22Rv1 (cell line): ENCODE results near the gene GASK1A.

Source experiments
- H3K27ac ChIP-seq: fragments of 450-650 bp; 2 replicates; pipeline ENCODE4 v1.5.1; 2017
- ZFX ChIP-seq: fragments of 450-650 bp; IDR thresholded peaks from 2 replicates; pipeline ENCODE4 v1.6.1; 2017; ENCODE audit warnings: antibody characterized with exemption, borderline replicate concordance
- TF ChIP-seq, protein P1 (sequence below): fragments of 450-650 bp; IDR thresholded peaks from 2 replicates; pipeline ENCODE4 v1.5.1; 2017; ENCODE audit warnings: mild to moderate bottlenecking

The GASK1A gene

DNA sequence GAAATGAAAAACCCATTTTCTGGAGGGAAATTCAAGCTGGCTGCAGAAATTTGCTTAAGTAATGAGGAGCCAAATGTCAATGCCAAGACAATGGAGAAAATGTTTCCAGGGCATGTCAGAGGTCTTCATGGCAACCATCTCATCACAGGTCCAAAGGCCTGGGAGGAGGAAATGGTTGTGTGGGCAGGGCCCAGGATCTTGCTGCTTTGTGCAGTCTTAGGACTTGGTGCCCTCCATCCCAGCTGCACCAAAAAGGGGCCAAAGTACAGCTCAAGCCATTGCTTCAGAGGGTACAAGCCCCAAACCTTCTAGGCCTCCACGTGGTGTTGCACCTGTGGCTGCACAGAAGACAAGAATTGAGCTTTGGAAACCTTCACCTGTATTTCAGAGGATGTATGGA, 67.5 kb downstream of the GASK1A start:
- H3K27ac ChIP-seq = no peak overlapping the region
- TF ChIP-seq ZFX = no peak
- TF ChIP-seq, protein P1, sequence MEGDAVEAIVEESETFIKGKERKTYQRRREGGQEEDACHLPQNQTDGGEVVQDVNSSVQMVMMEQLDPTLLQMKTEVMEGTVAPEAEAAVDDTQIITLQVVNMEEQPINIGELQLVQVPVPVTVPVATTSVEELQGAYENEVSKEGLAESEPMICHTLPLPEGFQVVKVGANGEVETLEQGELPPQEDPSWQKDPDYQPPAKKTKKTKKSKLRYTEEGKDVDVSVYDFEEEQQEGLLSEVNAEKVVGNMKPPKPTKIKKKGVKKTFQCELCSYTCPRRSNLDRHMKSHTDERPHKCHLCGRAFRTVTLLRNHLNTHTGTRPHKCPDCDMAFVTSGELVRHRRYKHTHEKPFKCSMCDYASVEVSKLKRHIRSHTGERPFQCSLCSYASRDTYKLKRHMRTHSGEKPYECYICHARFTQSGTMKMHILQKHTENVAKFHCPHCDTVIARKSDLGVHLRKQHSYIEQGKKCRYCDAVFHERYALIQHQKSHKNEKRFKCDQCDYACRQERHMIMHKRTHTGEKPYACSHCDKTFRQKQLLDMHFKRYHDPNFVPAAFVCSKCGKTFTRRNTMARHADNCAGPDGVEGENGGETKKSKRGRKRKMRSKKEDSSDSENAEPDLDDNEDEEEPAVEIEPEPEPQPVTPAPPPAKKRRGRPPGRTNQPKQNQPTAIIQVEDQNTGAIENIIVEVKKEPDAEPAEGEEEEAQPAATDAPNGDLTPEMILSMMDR = no peak

DNA sequence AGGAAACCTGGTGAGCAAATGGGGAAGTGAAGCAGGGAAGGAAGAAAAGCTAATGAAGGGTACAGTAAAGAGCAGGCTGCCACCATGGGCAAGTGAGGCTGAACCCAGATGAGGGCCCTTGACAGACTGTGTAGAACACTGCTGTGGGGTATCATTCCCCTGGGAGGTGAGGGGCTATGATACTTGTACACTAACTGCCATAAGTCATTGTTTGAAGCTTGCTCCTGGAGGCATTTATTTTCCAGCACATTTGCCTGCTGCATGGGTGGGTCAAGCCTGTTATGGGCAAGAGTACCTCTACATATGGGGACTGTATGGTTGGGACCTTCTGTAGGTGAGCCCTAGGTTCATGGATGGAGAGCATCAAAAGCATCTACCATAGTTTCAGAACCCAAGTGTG, 69.4 kb downstream of the GASK1A start:
- H3K27ac ChIP-seq = no peak overlapping the region
- no peak for TF ChIP-seq ZFX
- TF ChIP-seq, protein P1 = no peak

DNA sequence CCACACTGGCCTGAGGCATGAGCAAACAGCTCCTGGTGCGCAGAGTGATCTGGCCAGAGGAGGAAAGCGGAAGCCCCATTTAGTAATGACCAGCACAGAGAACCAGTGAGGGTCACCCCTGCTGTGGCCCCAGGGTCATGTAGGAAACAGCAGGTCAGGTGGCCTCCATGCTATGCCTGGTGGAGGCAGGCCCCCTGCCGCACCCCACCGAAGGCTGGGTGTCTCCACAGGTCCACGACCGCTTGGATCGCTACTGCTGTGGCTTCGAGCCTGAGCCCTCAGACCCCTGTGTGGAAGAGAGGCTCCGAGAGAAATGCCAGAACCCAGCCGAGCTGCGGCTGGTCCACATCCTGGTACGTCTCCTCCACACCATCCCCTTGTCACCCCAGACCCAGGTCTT, 74.2 kb downstream of the GASK1A start:
- no peak overlapping the region for H3K27ac ChIP-seq
- no peak for TF ChIP-seq ZFX
- TF ChIP-seq, protein P1 = no peak

DNA sequence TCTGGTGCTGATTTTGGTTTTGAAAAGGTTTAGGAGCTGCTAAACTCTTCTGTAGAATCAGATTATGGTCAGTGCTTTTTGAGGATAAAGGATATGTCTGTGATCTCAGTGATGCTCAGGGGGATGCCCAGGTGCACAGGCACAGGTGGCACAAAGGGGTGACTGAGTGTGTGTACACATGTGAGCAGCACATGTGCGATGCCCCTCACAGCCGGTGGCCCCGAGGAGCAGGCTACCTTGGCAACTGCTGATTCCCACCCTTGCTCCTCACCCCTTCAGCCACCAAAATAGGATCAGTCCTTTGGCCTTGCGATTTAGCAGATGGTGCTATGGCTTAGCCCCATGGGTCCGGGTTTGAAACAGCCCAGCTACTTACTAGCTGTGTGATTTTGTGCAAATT, 75.6 kb downstream of the GASK1A start:
- H3K27ac ChIP-seq = no peak overlapping the region
- TF ChIP-seq, protein P1 = no peak
- TF ChIP-seq ZFX = no peak

DNA sequence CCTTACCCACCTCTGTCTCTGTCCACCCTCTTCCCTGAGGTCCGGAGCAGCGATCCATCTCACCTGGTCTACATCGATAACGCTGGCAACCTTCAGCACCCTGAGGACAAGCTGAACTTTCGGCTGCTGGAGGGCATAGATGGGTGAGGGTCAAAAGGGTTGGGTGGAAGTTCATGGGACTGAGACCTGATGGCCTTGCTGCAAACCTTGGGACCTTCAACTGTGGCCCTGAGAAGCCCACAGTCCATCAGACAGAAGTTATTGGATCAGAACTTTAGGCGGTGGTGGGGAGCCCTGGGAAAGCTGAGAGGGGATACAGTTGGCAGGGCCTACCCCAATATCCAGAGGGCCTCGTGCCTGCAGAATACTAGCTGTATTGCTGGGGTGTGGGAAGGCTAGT, 76.3 kb downstream of the GASK1A start:
- TF ChIP-seq ZFX = no peak
- TF ChIP-seq, protein P1 = no peak
- no peak overlapping the region for H3K27ac ChIP-seq

DNA sequence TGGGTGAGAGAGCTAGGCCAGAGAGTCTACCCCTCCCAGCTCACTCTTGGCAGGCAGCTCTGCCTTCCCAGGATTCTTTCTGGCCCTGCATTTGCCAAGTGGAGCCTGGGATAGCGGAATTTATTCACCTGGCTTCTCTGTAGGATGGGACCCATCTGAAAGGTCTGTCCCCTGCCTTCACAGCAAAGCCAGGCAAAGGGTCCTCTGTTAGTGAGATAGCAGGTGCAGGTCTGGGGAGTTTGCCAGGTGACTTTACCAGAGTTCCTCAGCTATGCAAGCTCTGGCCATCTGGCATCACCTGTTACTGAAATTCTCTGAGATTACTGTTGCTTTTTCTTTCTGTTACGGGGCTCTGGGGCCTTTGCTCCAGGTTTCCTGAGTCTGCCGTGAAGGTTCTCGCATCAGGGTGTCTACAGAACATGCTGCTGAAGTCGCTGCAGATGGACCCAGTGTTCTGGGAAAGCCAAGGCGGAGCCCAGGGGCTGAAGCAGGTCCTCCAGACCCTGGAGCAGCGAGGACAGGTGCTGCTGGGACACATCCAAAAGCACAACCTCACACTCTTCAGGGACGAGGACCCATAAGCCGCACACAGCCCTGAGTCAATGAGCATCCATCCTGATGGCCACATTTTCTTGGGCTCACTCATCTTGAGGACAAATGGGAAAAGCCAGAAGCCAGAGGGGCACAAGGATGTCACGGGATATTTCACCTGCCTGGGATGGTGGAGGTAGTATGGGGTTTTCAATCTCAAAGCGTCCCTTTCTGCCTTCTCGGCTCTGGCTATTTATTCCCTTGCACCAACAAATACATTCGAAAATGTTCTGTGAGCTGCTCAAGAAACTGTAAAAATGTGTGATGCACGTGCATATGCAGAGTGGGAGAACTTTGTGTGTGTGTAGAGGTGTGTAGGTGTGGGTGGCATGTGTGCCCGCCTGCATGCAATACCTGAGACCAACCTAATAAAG, 77.0 kb downstream of the GASK1A start:
- TF ChIP-seq, protein P1 = no peak
- TF ChIP-seq ZFX = no peak
- no peak overlapping the region for H3K27ac ChIP-seq

DNA sequence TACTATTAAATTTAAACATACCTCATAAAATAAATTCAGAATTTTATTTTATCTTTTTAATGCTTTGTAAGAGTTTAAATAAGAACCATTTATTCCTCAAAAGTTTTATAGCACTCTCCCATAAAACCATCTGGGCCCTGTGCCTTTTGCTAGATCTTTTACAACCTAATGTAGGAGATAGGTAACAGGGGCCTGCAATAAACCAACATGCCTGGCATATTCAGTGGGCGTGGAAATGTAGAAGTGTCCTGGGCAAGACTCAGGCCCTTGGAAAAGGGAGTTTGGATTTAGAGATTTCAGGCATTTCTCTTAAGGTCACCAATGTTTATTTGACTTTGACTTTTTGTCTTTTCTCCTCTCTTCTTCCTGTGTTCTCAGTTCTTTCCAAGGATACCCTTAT, 80.3 kb downstream of the GASK1A start:
- TF ChIP-seq ZFX = no peak
- TF ChIP-seq, protein P1 = no peak

More for the DNA sequence above, 80.3 kb downstream of the GASK1A start:
- no peak overlapping the region for H3K27ac ChIP-seq
